ENCODE results near the gene BOK. TPM values are rescaled to one million over a fixed set of nuclear protein-coding genes. Genes with fewer than 3 reads are reported as not detected.

Gene BOK
- total and polyA plus RNA-seq, 2 of the 4 experiments (the other 2 are of a cell fraction), result 13.3 to 34.4 TPM

DNA sequence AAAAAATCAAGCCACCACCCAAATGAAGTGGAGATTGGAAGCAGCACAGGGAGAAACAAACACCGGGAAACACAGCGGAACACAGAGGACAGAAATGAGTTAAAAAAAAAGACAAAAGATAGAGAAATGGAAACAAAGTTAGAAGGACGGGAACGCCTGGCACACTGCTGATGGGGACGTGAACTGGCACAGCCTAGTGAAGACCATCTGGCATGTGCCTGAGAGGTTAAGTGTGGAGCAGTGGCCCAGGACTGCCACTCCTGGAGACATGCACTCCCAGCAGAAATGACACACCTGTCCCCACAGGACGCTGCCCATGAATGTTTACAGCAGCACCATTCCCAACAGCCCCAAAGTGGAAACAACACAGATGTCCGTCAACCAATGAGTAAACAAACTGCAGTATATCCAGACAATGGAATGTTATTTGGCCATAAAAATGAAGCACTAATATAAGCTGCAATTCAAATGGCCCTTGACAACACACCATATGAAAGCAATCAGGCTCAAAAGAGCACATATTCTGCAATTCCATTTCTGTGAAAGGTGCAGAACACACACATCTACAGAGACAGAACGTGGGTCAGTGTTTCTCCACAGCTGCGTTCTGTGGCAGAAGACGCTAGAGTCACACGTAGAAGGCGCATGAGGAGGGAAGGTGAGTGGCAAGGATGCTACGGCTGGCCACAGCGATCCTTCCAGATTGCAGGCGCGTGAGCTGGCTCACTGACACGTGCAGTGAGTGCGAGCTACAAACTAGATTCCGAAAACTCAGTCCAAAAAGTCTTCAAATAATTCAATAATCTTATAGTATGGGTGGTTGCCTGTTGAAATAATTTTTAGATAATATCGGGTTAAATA is 53.8 kb downstream of the BOK start:
- ChIA-PET POLR2A (ENCODE audit: unreplicated experiment) (interaction anchor here (0.6 kb wide), 1 partner anchor 124 kb away, joined by 5 read pairs; no protein-coding TSS in a partner anchor), CTCF (interaction anchor here (0.7 kb wide), 1 partner anchor 105 kb away, joined by 3 read pairs; no protein-coding TSS in a partner anchor)
- H2BK15ac ChIP-seq (ENCODE audit: low read depth, low read length), result peak overlapping the region; percentile 15; the same call in 1 of the 3 replicates
- H3K14ac ChIP-seq (replicated peaks; ENCODE audit: low read depth, low read length), result peak overlapping the region; percentile 24
- peak overlapping the region; percentile 41; the same call in 1 of the 2 replicates for H3K23ac ChIP-seq (ENCODE audit: low read depth, low read length)
- no peaks in the 10 kb centered on the region for H3K27me3 ChIP-seq (ENCODE audit: control insufficient read depth, insufficient read depth, low read length)
- dilution Hi-C loops (cut with HindIII; ENCODE audit: low sequenced_read_pairs, unreplicated experiment), result no loop called here
- peaks cover 36 to 80% of the 10 kb centered on the region in 2 experiments for H3K79me1 ChIP-seq (ENCODE audit: low read depth in 1 of 2, low read length in 2 of 2)
- H3K4me3 ChIP-seq (ENCODE audit: insufficient read depth, low read depth, low read length), result no peak overlapping the region
- peak; percentile 43; the same call in 1 of the 2 replicates for TF ChIP-seq BHLHE40 (IDR thresholded peaks at IDR 0.05; ENCODE audit: low read depth, low read length)
- TF ChIP-seq CHD1 (IDR thresholded peaks at IDR 0.05; ENCODE audit: low read depth, low read length), result no peak
- H2BK120ac ChIP-seq (ENCODE audit: low read depth, low read length), result no peak overlapping the region
- H2AK9ac ChIP-seq (replicated peaks; ENCODE audit: low read depth, low read length, poor library complexity), result peak overlapping the region; percentile 87
- no peak overlapping the region; the same call in 1 of the 2 replicates for H4K5ac ChIP-seq (ENCODE audit: low read depth, low read length)
- no peak overlapping the region for H2BK20ac ChIP-seq (ENCODE audit: low read depth, low read length)
- H3K27ac ChIP-seq (ENCODE audit: insufficient read depth, low read length), result peak overlapping the region; percentile 68; the same call in 1 of the 2 replicates
- no TSS peak for BruUV-seq (replicated peaks)
- H4K8ac ChIP-seq (ENCODE audit: low read depth in 2 of 2, low read length in 2 of 2), result peak overlapping the region in 1 of 2 experiments; percentile 26; a peak in 1 of 4 replicates
- peak overlapping the region; percentile 36 for H3K4ac ChIP-seq (ENCODE audit: low read depth, low read length)
- H2AFZ ChIP-seq (replicated peaks; ENCODE audit: low read length, poor library complexity), result peak overlapping the region; percentile 62
- intact Hi-C loops (cut with micrococcal nuclease), result no loop called here
- H3K4me1 ChIP-seq (ENCODE audit: control insufficient read depth, insufficient read depth, low read length), result peaks cover 13% of the 10 kb centered on the region
- H3K36me3 ChIP-seq (ENCODE audit: control insufficient read depth, insufficient read depth, low read length), result peaks cover 5% of the 10 kb centered on the region
- H3K9me1 ChIP-seq (ENCODE audit: insufficient read depth, low read length), result peaks cover 13% of the 10 kb centered on the region
- peaks cover 28% of the 10 kb centered on the region for H4K20me1 ChIP-seq (ENCODE audit: insufficient read depth, low read length)
- no peak overlapping the region for H2BK5ac ChIP-seq (ENCODE audit: low read depth, low read length, poor library complexity, severe bottlenecking)
- H2AK5ac ChIP-seq (ENCODE audit: low read depth, low read length), result peak overlapping the region; percentile 68; the same call in 1 of the 2 replicates
- in situ Hi-C loops (cut with MboI; ENCODE audit: low sequenced_read_pairs), result no loop called here
- H3K4me2 ChIP-seq (ENCODE audit: low read depth, low read length), result peak overlapping the region; percentile 62; the same call in 1 of the 2 replicates
- 57% methylated on average over 6 of the region's 20 CpGs; no CpG with 5 or more reads in 1 of the 2 experiments for WGBS, 2 experiments (ENCODE audit: extremely low coverage in 2 of 2, insufficient read length in 1 of 2)
- no peak overlapping the region for H3K18ac ChIP-seq (ENCODE audit: low read depth, low read length)
- no peaks in the 10 kb centered on the region for H3K9me3 ChIP-seq (ENCODE audit: control insufficient read depth, insufficient read depth, low read length)
- no peak overlapping the region for H4K91ac ChIP-seq (ENCODE audit: insufficient read depth, low read depth, low read length)
- no peak overlapping the region for H3K56ac ChIP-seq (ENCODE audit: extremely low read depth, insufficient read depth, low read length)
- no peak overlapping the region for H3K9ac ChIP-seq (ENCODE audit: low read depth, low read length)
- no peak for ATAC-seq (ENCODE audit: low read depth)
- DNase-seq, result peak; percentile 20
